Choroid plexus epithelial cell (primary cell): ENCODE measurements around the gene SH3BP2.
A peak's percentile ranks its signal among the peaks of the same experiment; 100 is the strongest.

Experiments
- DNase-seq: peaks from one replicate; pipeline ENCODE4 v3.0.0-alpha.2; 2010; ENCODE audit warnings: low read depth
- H3K4me3 ChIP-seq: 2 replicates; pipeline ENCODE4 v1.5.1; 2011; ENCODE audit warnings: low read depth, mild to moderate bottlenecking, control low read depth, low read length, moderate library complexity
- TF ChIP-seq, protein P1 (sequence below): conservative IDR thresholded peaks from 2 replicates; pipeline ENCODE4 v1.5.1; 2011; ENCODE audit warnings: low read depth, mild to moderate bottlenecking, control low read depth, inconsistent platforms, low read length, moderate library complexity

Gene SH3BP2, protein sequence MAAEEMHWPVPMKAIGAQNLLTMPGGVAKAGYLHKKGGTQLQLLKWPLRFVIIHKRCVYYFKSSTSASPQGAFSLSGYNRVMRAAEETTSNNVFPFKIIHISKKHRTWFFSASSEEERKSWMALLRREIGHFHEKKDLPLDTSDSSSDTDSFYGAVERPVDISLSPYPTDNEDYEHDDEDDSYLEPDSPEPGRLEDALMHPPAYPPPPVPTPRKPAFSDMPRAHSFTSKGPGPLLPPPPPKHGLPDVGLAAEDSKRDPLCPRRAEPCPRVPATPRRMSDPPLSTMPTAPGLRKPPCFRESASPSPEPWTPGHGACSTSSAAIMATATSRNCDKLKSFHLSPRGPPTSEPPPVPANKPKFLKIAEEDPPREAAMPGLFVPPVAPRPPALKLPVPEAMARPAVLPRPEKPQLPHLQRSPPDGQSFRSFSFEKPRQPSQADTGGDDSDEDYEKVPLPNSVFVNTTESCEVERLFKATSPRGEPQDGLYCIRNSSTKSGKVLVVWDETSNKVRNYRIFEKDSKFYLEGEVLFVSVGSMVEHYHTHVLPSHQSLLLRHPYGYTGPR

DNA sequence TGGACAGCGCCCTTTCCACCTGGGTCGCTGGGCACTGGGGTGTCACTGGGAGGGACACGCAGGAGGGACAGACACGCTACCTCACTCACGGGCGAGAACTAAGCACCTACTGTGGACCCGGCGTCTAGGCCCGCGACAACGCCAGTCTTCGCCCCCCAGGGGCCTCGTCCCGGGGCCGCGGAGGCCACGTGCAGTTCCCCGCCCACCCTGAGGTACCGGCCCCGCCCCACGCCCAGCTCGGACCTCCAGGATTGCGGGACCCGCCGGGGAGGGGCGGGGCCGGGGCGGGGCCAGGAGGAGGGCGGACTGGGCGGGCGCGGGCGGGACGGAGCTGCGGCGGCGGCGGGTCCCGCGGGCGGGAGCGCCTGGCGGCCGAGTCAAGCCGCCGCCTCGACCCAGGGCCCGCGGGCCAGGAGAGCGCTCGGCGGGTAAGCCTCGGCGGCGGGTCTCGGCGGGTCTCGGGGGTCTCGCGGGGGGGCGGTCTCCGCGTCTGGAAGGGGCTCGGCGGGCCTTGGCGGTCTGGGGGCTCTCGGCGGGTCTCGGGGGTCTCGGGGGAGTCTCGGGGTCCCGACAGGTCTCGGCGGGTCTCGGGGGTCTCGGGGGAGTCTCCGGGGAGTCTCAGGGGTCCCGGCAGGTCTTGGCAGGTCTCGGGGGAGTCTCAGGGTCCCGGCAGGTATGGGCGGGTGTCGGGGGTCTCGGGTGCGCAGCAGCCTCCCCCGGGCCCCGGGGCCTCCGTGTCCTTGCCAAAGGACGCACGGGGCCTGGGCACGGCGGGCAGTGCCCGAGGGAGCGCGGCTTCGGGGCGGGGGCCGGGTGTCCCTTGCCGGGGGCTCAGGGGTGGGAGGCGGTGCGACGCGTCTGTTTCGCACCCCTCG lies at the start of gene SH3BP2:
TSS of gene SH3BP2 (plus strand) at position 375 of the 875 bp plus-strand sequence. CDS start 27,533 bp downstream, outside the sequence.
- peak; percentile 71 for DNase-seq
- TF ChIP-seq, protein P1, sequence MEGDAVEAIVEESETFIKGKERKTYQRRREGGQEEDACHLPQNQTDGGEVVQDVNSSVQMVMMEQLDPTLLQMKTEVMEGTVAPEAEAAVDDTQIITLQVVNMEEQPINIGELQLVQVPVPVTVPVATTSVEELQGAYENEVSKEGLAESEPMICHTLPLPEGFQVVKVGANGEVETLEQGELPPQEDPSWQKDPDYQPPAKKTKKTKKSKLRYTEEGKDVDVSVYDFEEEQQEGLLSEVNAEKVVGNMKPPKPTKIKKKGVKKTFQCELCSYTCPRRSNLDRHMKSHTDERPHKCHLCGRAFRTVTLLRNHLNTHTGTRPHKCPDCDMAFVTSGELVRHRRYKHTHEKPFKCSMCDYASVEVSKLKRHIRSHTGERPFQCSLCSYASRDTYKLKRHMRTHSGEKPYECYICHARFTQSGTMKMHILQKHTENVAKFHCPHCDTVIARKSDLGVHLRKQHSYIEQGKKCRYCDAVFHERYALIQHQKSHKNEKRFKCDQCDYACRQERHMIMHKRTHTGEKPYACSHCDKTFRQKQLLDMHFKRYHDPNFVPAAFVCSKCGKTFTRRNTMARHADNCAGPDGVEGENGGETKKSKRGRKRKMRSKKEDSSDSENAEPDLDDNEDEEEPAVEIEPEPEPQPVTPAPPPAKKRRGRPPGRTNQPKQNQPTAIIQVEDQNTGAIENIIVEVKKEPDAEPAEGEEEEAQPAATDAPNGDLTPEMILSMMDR: no peak
- peak within 1 kb of the TSS; percentile 72 for H3K4me3 ChIP-seq

DNA sequence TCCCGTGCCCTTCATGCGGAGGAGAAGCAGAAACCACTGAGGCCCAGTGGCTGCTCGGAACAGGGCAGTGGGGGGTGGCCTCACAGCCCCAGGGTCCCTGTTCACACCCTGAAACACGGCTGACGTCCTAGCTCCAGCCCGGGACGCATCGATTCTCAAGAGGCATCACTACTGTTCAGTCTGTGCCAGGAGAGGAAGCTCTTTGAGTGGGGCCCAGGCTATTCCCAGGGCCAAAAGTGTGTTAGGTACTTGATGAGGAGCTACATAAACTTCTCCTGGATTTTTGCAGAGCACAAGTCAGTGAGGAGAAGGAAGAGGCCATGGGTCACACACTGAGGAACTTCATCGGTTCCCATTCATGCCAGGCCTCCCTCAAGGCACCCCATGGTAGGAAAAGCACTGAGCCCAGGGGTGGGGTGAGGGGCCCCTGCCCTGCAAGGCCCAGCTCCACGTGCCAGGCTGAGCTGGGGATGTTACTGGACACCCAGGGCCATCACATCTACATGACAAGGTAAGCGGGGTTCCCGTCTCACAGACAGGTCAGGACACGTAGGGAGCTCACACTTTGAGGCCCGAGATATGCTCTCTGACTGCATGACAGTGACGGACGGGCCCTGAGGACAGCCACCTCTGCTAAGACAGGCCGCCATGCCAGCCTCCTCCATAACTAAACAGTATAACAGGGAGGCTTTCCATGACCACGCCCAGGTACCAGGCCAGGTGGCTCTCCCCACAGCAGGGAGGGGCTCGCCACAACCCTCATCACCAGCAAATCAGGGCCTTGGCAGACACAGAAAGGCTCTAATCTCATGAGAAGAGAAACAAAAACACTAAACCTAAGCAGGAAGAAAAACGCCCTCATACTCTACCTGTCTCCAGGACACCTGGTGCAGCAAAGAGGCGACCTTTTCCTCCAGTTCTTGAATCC lies 49.1 kb upstream of the SH3BP2 start:
- DNase-seq: no peak
- no peak overlapping the region for H3K4me3 ChIP-seq
- TF ChIP-seq, protein P1: no peak

DNA sequence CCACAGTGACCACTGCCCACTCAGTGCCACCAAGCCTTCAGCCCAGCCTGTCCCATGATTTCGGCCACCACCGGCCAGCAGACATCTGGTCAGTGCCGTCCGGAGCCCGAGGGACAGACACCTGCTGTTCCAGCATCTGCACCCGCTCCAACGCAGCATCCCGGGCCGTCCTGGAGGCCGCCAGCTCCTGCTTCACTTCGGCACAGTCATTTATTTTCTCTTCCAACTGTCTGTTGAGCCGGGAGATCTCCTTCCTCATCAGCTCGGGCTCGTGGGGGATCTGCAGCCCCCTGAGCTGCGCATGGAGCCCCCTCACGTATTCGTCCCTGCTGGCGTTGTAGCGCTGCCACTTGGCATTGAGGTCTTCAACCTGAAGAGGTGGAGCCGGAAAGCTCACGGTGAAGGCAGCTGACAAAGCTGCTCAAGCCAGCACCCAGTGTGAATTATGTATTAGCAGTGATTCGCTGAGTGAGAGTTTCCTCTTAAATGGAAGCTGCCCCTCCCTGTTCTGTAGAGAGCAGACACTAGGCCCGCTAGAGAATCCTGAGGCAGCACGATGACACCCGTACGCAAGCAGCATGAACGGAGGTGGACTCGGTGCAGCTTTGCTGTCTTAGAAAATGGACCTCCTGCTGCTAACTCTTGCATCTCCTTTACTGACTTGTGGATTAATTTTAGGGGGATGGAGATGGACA lies 48.2 kb upstream of the SH3BP2 start:
- H3K4me3 ChIP-seq: no peak overlapping the region
- TF ChIP-seq, protein P1: no peak
- no peak for DNase-seq

DNA sequence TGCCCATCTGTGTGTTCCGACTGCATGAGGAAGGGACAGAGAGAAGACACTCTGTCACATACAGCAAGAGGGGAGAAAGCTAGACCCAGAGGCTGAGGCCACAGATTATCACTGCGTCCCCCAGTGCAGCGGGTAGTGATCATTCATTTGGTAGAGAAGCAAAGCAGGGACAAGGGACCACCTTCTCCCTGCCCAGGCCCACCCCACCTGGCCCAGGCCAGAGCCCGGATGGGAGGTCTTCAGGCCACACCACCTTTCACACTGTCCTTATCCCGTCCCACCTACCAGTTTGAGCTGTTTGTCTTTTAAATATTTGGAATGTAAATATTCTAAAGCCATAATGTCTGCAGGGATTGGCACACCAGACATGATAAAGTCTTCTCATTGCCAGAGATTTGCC lies 47.4 kb upstream of the SH3BP2 start:
- TF ChIP-seq, protein P1: no peak
- DNase-seq: no peak
- no peak overlapping the region for H3K4me3 ChIP-seq

DNA sequence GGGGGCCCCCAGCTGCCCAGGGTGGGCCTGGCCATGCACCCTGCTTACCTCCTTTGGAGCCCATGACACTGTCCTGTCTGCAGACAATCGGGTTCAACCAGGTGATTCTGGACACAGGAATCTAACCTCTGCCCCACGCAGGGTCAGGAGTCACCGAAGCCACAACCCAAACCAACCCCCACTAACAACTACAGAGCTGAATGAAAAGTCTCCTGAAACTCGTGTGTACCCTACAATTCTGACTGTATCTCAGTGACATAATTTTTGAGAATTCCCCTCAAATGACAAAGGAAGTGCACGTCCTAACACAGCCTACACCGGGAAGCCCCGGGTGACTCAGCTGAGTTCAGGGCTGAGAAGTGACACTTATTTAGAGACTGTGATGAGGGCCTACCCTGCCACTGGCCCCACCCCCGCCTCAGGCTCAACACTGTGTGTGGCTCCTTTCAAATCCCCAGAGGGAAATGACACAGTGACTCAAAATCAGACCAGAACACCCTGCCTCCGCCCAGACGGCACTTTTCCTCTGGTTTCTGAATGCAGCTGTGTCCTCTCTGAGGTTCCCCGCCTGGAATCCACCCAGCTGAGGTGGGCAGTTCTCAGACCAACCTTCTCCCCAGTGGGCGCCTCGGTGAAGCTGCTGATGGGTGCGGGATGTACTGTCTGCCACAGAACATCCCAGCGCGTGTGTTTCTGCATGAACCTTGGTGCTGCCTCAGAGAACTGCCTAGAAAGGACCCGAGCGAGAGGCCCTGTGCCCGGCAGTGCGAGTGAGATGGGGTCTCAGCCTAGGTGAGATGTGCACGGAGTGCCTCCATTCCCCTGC lies 46.7 kb upstream of the SH3BP2 start:
- TF ChIP-seq, protein P1: no peak
- H3K4me3 ChIP-seq: no peak overlapping the region
- peak; percentile 43 for DNase-seq
